HUDEP-2 (cell line): ENCODE measurements around the gene HPN.

Experiments
- DNase-seq, 76 experiments: peaks; one replicate each; lab custom pipeline; 2025; ENCODE audit not compliant: unreplicated experiment in 76 of 76; lab: John Stamatoyannopoulos, UW

The HPN gene

DNA sequence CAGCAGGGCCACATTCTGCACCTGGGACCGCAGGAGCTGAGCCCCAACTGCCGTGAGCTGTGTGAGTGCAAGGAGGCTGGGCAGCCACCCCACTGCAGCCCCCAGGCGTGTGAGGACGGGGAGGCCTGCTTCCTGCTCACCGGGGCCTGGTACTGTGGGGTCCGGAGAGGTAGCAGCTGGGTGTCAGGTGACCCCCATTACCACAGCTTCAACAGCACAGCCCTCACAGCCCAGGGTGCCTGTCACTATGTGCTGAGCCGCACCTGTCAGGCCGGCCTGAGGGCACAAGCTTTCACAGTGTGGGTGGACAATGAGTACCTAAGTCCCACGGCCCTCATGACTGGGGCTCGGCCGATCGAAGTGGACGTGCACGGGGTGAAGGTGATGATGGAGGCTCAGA is 38.3 kb downstream of the HPN start:
- no peak for DNase-seq

DNA sequence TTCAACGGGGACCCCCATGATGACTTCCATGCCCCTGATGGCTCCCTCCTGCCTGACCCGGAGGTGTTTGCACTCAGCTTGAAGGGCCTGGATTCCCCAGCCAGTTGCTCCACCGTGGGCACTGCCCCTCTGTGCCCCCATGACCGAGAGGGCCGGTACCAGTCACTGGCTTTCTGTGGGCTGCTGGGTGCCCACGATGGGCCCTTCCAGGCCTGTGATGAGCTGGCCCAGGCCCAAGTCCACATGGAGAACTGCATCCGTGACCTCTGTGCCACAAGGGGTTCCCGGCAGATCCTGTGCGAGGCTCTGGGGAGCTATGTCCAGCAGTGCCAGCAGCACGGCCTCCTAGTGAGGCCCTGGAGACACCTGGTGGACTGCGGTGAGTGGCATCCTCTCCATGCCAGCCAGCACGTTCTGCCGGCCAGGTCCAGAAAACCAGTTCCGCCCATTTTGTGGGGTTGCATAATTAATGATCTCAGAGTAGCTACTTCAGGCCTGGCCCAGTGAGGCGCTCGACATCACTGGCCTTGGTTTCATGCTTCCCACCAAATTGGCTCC is 39.2 kb downstream of the HPN start:
- no peak for DNase-seq

DNA sequence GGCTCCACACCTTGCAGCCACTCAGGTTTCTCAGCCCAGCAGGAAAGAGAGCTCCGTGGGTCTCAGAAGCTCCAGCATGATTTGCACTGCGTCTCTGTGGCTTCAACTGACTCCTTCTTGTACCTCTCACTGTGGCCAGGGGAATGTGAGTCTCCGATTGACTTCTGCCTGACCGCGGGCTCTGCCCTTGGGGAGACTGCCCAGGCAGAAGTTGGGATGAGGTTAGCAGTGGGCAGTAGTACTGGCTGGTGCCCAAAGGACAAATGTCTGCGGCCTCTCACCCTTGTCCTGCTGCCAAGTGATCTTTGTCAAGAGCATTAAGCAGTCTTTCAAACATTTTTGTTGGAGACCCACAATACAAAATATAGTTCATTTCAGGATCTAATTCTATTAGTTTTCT is 39.7 kb downstream of the HPN start:
- DNase-seq, result no peak

DNA sequence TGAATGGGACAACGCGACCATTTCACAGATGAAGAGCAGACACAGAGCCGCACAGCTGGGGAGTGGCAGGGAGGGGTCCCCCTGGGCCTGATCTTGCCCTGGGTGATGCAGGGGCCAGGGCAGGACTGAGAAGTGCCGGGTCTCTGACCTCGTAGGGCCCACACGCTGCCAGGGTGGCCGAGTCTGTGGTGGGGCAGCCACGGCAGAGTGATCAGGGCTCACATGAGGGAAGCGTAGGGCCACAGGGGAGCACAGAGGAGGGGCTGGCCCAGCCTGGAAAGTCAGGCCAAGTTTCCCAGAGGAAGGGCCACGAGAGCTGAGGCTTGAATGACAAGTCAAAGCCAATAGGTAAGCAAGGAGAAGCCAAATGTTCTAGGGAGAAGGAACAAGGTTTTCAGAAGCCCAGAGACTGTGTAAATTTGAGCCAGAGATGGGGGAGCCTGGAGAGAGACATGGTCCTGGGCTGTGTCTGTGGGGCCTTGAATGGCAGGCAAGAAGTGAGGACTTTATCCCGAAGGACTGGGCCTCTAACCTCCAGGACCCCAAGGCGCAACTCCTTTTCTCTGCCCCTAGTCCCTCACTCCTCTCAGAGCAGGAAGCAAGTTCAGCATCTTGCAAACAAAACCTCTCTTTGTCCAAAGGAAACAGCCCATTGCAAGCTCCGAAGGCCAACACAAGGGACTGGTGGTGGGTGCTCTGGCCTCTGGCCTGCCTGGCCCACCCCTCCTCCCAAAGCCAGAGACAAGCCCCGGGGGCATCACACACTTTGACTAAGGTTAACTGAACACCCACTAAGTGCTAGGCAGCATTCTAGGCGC is 42.4 kb downstream of the HPN start:
- no peak for DNase-seq

DNA sequence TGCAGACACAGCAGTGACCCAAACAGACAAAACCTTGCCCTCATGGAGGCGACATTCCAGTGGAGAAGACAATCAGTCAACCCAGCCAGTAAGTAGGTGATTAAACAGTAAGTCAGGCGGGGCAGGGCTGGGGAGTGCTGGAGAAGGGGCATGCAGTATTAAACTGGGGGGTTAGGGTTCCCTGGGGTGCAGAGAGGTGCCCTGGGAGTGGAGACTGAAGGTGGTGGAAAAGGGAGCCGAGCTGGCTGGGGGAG is 42.9 kb downstream of the HPN start:
- no peak for DNase-seq

DNA sequence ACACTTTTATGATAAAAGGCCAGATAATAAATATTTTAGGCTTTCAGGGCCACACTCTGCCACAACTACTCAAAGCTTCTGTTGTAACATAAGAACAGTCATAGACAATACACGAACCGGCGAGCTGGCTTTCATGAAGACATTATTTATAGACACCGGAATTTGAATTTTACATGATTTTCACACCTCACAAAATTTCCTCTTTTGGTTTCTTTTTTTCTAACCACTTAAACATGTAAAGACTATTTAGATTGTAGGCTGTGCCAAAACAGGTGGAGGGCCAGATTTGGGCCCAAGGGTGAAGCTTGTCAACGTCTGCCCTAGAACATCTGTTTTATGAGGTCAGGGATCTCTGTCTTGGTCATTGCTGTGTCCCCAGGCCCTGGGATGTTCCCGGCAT is 44.4 kb downstream of the HPN start:
- DNase-seq, result no peak

DNA sequence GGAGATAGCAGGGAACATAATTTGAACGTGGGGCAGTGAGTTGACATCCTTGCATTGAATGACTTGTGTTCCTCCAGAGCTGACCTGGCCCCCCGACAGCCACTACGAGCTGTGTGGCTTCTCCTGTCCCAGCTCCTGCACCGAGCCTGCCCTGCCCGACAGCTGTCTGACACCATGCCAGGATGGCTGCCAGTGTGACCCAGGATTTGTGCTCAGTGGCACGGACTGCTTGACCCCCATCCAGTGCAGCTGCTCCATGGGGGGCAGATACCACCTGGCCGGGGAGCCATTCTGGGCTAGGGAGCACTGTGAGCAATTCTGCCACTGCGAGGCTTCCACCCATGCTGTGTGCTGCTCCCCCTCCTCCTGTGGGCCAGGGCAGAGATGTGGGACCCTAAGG is 44.9 kb downstream of the HPN start:
- no peak for DNase-seq

DNA sequence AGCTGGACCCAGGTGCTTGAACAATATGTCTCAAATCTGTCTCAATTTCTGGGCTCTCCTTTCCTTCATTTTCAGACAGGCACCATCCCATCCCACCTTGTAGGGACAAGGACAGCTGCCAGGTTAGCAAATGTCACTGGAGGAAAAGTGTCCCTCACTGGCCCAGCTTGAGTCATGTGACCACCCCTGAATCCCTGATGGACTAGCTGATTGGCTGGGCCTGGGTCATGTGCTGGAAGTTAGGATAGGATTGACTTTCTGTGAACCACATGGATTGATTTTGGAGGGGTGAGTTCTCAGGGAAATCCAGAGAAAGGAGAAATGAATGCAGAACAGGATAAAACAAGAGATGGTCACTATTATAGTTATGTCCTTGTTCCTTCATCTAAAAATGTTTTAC is 45.9 kb downstream of the HPN start:
- no peak for DNase-seq

DNA sequence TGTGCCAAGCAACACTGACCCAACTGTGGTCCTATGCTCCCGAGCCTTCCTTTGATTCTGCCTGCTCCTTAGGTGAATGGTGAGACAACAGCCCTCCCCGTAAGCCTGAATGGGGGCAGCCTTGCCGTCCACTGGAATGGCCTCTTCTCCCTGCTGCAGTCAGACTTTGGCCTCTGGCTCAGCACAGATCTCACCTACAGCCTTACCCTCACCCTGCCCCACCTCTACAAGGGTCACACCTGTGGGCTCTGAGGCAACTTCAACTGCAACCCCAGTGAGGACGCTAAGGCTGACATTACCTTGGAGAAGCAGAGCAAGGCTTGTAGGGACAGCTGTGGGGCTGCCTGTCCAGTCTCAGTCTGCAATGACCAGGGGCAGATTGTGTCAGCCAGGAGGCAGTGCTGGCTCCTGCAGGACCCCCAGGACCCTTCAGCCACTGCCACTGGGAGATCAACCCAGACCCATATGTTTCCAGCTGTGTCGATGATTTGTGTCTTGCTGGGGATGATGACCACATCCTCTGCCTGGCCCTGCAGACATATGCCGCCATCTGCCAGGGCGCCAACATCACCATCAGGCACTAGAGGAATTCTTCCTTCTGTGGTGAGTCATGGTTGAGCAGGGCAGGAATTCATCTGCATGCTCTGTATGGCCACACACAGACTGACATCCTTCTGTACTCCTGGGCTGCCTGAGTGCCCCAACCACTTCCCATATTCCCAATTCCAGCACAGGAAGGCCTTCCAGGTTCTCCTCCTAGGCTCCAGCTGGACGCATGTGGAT is 46.8 kb downstream of the HPN start:
- DNase-seq, result no peak

DNA sequence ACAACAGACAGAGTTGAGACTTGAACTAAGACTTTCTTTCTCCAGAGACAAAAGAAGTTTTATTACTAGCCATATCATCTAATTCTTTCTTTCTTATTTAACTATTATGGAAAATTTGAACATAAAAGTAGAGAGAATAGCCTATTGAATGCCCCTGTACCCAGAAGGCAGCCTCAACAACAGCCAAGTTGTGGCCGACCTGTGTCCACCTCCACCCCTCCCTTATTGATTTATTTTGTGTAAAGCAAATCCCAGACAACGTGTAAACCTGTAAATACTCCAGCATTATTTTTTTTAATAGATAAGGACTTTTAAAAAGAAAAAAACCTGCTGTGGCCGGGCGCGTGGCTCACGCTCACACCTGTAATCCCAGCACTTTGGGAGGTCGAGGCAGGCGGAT is 48.0 kb downstream of the HPN start:
- no peak for DNase-seq

DNA sequence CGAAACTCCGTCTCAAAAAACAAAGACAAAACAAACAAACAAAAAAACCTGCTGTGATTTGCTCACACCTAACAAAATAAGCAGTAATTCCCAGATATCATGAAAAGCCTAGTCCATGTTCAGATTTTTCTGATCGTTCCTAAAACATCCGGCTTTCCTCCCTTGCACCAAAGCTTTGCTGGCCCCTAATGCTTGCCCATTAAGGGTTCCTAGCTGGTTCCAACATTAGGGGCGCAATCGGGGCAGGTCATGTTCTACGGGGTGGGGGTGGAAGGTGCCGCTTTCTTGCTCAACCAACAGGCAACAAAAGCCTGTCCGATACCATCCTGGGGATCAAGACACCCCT is 48.6 kb downstream of the HPN start:
- no peak for DNase-seq

DNA sequence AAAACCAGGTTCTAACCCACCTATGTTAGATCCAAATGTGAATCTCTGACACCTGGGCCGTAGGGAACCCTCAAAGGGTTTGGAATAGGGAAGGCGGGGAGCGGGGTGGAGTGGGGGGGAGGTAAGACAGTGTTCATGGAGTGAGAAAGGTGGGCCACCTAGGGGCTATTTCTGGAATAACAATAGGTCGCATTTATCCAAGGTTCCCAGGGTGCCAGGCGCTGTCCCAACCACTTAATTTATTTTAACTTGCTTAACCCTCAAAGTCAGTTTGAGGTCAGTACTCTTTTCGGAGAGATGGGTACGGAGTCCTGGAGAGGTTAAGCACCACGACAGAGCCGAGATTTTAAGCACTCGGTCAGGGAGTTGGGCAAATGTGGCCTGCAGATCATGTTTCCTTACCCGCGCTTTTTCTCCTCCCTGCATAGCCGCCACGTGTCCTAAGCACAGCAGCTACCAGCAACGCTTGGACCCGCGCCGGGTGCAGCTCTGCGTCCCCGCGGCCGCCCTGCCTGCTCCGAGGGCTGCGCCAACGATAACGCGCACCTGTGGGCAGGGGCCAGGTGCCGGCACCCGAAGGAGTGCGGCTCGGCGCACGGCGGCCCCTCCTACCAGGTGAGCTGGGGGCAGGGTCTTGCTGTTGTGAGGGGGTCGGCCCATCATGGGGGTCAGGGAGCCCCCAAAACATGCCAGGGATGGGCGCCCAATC is 49.1 kb downstream of the HPN start:
- DNase-seq, result peak in 55 of 76 experiments; percentile 8 to 75 (median 46)

DNA sequence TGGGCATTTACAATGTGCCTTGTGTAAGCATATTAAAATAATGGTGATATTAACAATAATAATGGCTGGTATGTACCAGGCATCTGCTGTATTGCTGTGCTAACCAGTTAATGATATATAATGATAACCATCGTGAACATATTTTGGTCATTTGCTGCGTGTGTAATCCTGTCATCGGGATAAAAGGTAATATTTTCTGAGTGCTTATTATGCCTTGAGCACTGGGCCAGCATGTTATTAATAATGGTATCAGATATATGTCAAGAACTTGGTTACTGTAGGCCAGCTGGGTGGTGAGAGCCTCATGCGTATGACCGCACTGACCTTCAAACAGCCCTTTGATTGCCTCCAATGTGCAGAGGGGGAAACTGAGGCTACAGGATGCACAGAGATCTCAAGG is 51.9 kb downstream of the HPN start:
- no peak for DNase-seq

DNA sequence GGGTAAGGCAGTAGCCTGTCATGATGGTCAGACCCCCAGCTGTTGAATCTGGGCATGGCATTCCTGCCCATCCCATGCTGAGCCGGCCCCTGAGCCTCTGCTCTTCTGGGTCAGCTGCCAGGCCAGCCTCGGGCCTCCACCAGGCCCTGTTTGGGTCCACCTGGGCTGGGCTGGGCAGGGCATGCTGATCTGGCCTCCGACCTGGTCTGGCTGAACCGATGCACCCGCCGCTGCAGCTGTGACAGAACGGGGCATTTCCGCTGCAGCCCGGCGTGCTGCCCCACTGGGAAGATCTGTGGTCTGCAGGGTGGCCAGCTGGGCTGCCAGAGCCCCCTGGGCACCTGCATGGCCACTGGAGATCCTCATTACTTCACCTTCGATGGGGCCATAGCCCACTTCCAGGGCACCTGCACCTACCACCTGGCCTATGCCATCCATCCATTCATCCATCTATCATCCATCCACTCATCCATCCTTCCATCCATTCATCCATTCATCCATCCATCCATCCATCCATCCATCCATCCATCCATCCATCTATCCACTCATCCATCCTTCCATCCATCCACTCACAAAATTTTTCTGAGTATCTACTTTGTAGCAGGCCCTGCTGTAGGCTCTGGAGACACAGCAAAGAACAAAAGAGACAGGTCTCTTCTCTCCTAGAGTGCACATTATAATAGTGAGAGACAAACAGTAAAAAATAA is 52.6 kb downstream of the HPN start:
- no peak for DNase-seq

DNA sequence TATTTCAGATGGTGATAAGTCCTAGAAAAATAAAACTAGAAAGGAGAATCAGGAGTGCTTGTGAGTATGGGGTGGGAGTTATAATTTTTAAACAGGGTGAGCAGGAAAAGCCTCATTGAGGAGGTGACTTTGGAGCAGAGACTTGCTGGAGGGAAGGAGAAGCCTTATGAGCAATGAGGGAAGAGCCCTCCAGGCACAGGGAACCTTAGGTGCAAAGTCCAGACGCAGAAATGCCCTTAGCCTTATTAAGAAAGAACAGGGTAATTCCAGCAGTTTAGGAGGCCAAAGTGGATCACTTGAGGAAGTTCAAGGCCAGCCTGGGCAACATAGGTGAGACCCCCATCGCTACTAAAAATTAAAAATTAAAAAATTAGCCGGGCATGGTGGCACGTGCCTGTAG is 53.1 kb downstream of the HPN start:
- DNase-seq, result no peak

DNA sequence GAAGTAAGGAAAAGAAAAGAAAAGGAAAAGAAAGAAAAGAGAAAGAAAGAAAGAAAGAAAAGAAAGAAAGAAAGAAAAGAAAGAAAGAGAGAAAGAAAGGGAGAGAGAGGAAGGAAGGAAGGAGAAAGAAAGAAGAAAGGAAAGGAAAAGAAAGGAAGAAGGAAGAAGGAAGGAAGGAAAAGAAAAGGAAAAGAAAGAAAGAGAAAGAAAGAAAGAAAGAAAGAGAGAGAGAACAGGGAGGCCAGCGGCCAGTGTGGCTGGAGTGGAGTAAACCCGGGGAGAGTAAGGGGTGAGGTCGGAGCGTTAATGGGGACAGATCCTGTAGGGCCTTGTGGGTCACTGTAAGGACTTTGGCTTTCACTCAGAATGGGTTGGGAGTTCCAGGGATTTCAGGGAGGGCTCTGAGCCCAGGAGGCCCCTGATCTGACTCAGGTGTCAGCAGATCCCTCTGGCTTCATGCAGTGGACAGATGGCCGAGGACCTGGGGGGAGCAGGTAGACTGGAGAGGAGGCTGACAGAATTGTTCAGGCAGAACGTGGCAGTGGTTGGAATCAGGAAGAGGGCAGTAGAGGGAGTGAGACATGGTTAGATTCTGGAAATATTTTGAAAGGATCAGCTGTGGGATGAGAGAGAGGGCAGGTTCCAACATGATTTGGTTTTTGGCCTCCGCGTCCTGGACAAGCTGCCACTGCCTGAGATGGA is 54.3 kb downstream of the HPN start:
- DNase-seq, result no peak

DNA sequence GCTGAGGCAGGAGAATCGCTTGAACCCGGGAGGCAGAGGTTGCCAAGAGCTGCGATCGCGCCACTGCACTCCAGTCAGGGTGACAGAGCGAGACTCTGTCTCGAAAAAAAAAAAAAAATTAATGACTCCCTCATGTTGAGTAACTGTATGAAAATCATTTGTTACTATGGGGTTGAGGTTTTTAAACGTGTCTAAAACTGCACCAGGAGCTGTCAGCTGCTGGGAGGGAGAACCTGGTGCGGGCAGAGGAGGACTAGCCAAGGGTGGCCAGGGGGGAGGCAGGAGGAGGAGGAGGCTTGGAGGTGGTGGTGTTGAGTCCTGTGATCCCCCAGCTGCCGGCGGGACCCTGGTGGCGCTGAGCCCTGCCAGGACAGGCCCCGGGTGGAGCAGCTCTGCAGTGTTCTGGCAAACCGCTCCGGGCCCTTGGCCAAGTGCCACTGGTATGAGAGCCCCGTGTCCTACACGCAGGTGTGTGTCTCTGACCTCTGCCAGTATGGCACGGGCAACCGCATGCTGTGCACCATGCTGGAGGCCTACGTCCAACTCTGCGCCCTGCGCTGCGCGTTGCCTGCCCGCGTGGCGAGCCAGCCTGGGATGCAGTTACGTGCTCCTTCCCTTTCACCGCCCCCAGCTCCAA is 57.0 kb downstream of the HPN start:
- DNase-seq, result peak in 12 of 76 experiments; percentile 9 to 35 (median 20)

DNA sequence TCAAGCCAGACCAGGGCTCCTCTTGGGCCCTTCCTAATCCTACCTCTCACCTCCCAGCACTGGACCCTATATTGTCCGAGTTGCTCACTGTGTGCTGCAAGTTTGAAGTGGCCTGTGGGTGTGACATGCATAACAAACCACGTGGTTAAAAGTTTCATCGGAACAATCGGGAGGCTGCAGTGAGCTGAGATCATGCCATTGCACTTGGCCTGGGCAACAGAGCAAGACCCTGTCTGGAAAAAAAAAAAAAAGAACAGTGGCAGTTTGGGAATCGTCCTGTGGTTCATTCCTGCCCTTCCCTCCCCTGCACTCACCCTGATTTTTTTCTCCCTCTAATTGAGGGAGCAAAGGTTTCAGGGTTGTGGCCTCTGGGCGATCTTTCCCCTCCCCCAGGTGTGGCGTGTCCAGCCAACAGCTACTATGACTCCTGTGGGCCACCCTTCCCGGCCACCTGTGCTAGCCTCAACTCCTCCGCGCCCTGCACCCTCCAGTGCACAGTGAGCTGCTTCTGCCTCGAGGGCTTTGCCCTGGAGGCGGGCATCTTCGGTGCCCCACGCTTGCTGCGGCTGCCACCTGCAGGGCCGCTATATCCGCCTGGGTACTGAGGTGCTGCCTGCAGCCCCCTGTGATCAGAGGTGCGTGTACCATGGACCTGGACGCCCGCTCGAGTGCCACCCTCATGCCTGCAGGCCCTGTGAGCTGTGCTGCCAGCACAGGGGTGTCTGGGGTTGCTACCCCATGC is 57.8 kb downstream of the HPN start:
- no peak for DNase-seq

DNA sequence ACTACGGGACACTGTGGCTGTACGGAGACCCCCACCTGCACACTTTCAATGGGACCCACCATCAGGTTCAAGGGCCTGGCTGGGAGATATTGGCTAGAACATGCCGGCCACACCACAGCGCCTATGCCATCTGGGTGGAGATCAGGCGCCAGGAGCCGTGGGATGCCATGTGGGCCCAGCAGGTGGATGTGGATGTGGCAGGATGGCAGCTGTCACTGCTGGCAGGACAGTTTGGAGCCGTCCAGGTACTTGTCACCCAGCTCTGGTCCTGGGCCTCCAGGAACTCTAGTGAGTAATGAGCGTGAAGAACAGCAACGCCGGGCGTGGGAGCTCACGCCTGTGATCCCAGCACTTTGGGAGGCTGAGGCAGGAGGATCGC is 58.4 kb downstream of the HPN start:
- DNase-seq, result no peak
